ENCODE measurements around the gene ULBP1.
"Not testable (repeated sequence)": the region's sequence is repeated elsewhere in the genome, so short reads cannot be mapped to it uniquely, and the experiment has no call there.

GRCh38 chr6:149958124-149958523 lies 5.6 kb upstream of the ULBP1 start:
- TF ChIP-seq CTCF, EZH2 (IDR thresholded peaks at IDR 0.05): not testable (repeated sequence)

All from neural progenitor cell (in vitro differentiated cells).